K562 (cell line): Measurements from ENCODE around the gene C8A. TPM values are rescaled to one million over a fixed set of nuclear protein-coding genes. Genes with fewer than 3 reads are reported as not detected.

Source experiments
- ATAC-seq: fragments of 200-7000 bp; cut with Tn5 transposase; 3 replicates; pipeline ENCODE4 v1.9.1; 2020; ENCODE audit warnings: moderate library complexity
- BruUV-seq: library from RNA; stranded (reverse); fragments of 400-500 nt; replicated peaks from 2 replicates; lab custom pipeline; 2021; lab: Mats Ljungman, UMichigan
- CTCF ChIA-PET: fragments of 300-600 bp; formaldehyde crosslinking; extraction: SDS; loops from one replicate; lab custom pipeline; 2021; ENCODE audit warnings: low intra/inter-chr PET ratio; lab: Yijun Ruan, JAX
- POLR2A ChIA-PET: fragments of 300-600, 350-650 bp; sonication (Branson Sonifier 250); formaldehyde crosslinking; extraction: SDS; loops from one replicate; lab custom pipeline; 2021; ENCODE audit warnings: antibody characterized with exemption, inconsistent platforms; lab: Yijun Ruan, JAX
- DNase-seq, 4 experiments: peaks; one replicate each; pipeline versions ENCODE4 v3.0.0 to v3.0.0-alpha.2; 2011 to 2018; ENCODE audit warnings: low spot score in 3 of 4, mixed read lengths in 3 of 4; ENCODE audit errors: extremely low read depth in 1 of 4
- FAIRE-seq: peaks from 2 replicates; lab custom pipeline; 2011; peaks lifted over from hg19 to GRCh38; lab: Jason Lieb, UNC
- H2AFZ ChIP-seq: 2 replicates; pipeline ENCODE4 v1.6.0; 2011; ENCODE audit warnings: low read depth, low read length, control low read depth, inconsistent platforms
- H3K27ac ChIP-seq: fragments of 200-600 bp; 3 replicates; pipeline ENCODE4 v1.8.0; 2011; ENCODE audit warnings: low read depth, mild to moderate bottlenecking, control low read depth, inconsistent platforms, low read length, moderate library complexity, mixed read lengths; ENCODE audit errors: extremely low read depth
- H3K27me3 ChIP-seq, 2 experiments: fragments of 300-600 bp in 1 of 2; 2 replicates in 1 of 2; 3 replicates in 1 of 2; pipeline versions ENCODE4 v1.6.0 to v1.8.0; 2011; ENCODE audit warnings: inconsistent platforms in 2 of 2, low read length in 2 of 2, mild to moderate bottlenecking in 1 of 2, mixed read lengths in 1 of 2, moderate library complexity in 1 of 2; ENCODE audit not compliant: control insufficient read depth in 2 of 2, insufficient read depth in 2 of 2
- H3K36me3 ChIP-seq: fragments of 300-600 bp; 3 replicates; pipeline ENCODE4 v1.8.0; 2011; ENCODE audit warnings: mild to moderate bottlenecking, low read length, inconsistent platforms; ENCODE audit not compliant: control insufficient read depth, insufficient read depth
- H3K4me1 ChIP-seq, 2 experiments: fragments of 200-600 bp in 1 of 2; replicated peaks in 1 of 2; 2 replicates in 1 of 2; 3 replicates in 1 of 2; pipeline versions ENCODE4 v1.5.1 to v1.8.0; 2011; ENCODE audit warnings: inconsistent platforms in 2 of 2, low read length in 2 of 2, mild to moderate bottlenecking in 1 of 2, mixed read lengths in 1 of 2, moderate library complexity in 1 of 2; ENCODE audit not compliant: control insufficient read depth in 2 of 2, insufficient read depth in 2 of 2
- H3K4me2 ChIP-seq: 2 replicates; pipeline ENCODE4 v1.6.1; 2011; ENCODE audit warnings: low read length, control low read depth, inconsistent platforms, mixed read lengths; ENCODE audit not compliant: insufficient read depth
- H3K4me3 ChIP-seq: fragments of 200-600 bp; sonication (generic), shearing (Covaris generic); 2 replicates; pipeline ENCODE4 v1.5.1; 2016; ENCODE audit warnings: control low read depth, inconsistent platforms
- H3K79me2 ChIP-seq: fragments of 200-600 bp; 3 replicates; pipeline ENCODE4 v1.8.0; 2011; ENCODE audit warnings: low read length, inconsistent platforms; ENCODE audit not compliant: control insufficient read depth, insufficient read depth
- H3K9ac ChIP-seq, 2 experiments: 2 replicates each; pipeline versions ENCODE4 v1.6.0 to v1.6.1; 2011; ENCODE audit warnings: low read depth in 2 of 2, low read length in 2 of 2, control low read depth in 1 of 2, inconsistent platforms in 1 of 2, mild to moderate bottlenecking in 1 of 2, mixed read lengths in 1 of 2; ENCODE audit not compliant: insufficient read depth in 1 of 2
- H3K9me1 ChIP-seq: one replicate; pipeline ENCODE4 v1.6.0; 2011; ENCODE audit warnings: inconsistent platforms, mild to moderate bottlenecking, low read length, moderate library complexity; ENCODE audit not compliant: control insufficient read depth, insufficient read depth
- H3K9me3 ChIP-seq: replicated peaks from 2 replicates; pipeline ENCODE4 v1.5.1; 2011; ENCODE audit warnings: low read depth, low read length, inconsistent platforms; ENCODE audit not compliant: control insufficient read depth, insufficient read depth
- H4K20me1 ChIP-seq: replicated peaks from 2 replicates; pipeline ENCODE4 v1.6.1; 2011; ENCODE audit warnings: low read length, inconsistent platforms, mixed read lengths; ENCODE audit not compliant: control insufficient read depth, insufficient read depth
- ARID2 ChIP-seq: fragments of 450-650 bp; IDR thresholded peaks from 2 replicates; pipeline ENCODE4 v1.6.1; 2017; ENCODE audit warnings: antibody characterized with exemption, mild to moderate bottlenecking
- BHLHE40 ChIP-seq: IDR thresholded peaks from 2 replicates; pipeline ENCODE4 v1.6.1; 2011; ENCODE audit warnings: low read length, improper control_type of control experiment
- CBX1 ChIP-seq: sonication (generic); IDR thresholded peaks from 2 replicates; pipeline ENCODE4 v1.6.1; 2016; ENCODE audit warnings: antibody characterized with exemption, low read depth, mild to moderate bottlenecking
- RUNX1 ChIP-seq: sonication (generic); IDR thresholded peaks from 2 replicates; pipeline ENCODE4 v1.6.1; 2016; ENCODE audit warnings: antibody characterized with exemption, low read depth
- THAP12 ChIP-seq: fragments of 250-450 bp; sonication (Bioruptor Pico); IDR thresholded peaks from 2 replicates; pipeline ENCODE4 v1.9.0; 2021; ENCODE audit warnings: mild to moderate bottlenecking, inconsistent platforms
- ZFX ChIP-seq: sonication (generic); formaldehyde crosslinking; IDR thresholded peaks from 2 replicates; pipeline ENCODE4 v1.8.0; 2022; ENCODE audit warnings: mild to moderate bottlenecking, missing genetic modification reagents, moderate library complexity
- ZNF561 ChIP-seq: fragments of 450-650 bp; formaldehyde crosslinking; conservative IDR thresholded peaks from 2 replicates; pipeline ENCODE4 v1.4.0; 2020; ENCODE audit warnings: mild to moderate bottlenecking, moderate library complexity
- ZNF644 ChIP-seq: fragments of 200-800 bp; sonication (Bioruptor generic); IDR thresholded peaks from 2 replicates; pipeline ENCODE4 v1.6.1; 2016; ENCODE audit warnings: low read depth, missing genetic modification characterization, missing compliant biosample characterization
- WGBS: fragments of 100-300 bp; shearing (Covaris generic); methylation state at CpG from one replicate; pipeline ENCODE4 v1.1.6; 2016; ENCODE audit warnings: low coverage, mixed read lengths; ENCODE audit not compliant: insufficient coverage; ENCODE audit errors: missing lambda C conversion rate; 5-methylcytosine and 5-hydroxymethylcytosine counted together
- in situ Hi-C: fragments of 300-500 bp; cut with MboI; formaldehyde crosslinking; loops from 4 replicates; pipeline ENCODE4 v1.15.0; 2018; ENCODE audit warnings: inconsistent platforms, mixed read lengths
- intact Hi-C: fragments of 100-400 bp; cut with micrococcal nuclease; formaldehyde crosslinking; loops from 2 replicates; pipeline ENCODE4 v1.14.2; 2022
- polyA plus RNA-seq, 8 experiments: library from polyadenylated mRNA; depleted of rRNA in 4 of 8; stranded (reverse) in 5 of 8; unstranded in 3 of 8; fragments of >200 nt; fragmentation: Nextera tagmentation in 2 of 8; fragmentation: Illumina TruSeq in 1 of 8; extraction: Ambion mirVana in 2 of 8; extraction: Trizol in 1 of 8; gene quantifications; 2 replicates each; pipeline versions ENCODE4 v1.2.1 to v1.2.3, GENCODE V29; 2011 to 2014; ENCODE audit warnings: inconsistent platforms in 1 of 8, missing spikeins in 1 of 8
- total RNA-seq, 7 experiments: library from RNA; depleted of rRNA in 6 of 7; stranded (reverse); fragments of >200 nt in 6 of 7; fragmentation: Illumina TruSeq in 2 of 7; extraction: Trizol in 2 of 7; gene quantifications; 2 replicates each; pipeline versions ENCODE4 v1.2.1 to v1.2.3, GENCODE V29; 2011 to 2021; ENCODE audit warnings: low replicate concordance in 1 of 7
- TF ChIP-seq, protein P1 (sequence below), 2 experiments: fragments of 450-650 bp in 1 of 2; sonication (generic) in 1 of 2; formaldehyde crosslinking in 1 of 2; IDR thresholded peaks in 1 of 2; conservative IDR thresholded peaks in 1 of 2; 2 replicates each; pipeline versions ENCODE4 v1.6.1 to v1.8.1; 2016 to 2023; ENCODE audit warnings: mild to moderate bottlenecking in 2 of 2, moderate library complexity in 2 of 2, inconsistent platforms in 1 of 2, missing genetic modification reagents in 1 of 2

The C8A gene
- total and polyA plus RNA-seq, 9 of the 15 experiments (the other 6 are each of a cell fraction or from before 2014, with no cell fraction given), result 0.09 TPM; not detected in 8

- in situ Hi-C loops (no loop called here), intact Hi-C loops (no loop called here)
- no peak for TF ChIP-seq BHLHE40
- no peak for TF ChIP-seq ZNF561 (CRISPR knock-in tag)
- no peaks in the 10 kb centered on the region for H3K4me1 ChIP-seq
- no peaks in the 10 kb centered on the region for H4K20me1 ChIP-seq
- no peak overlapping the region for H2AFZ ChIP-seq
- FAIRE-seq (no peak), DNase-seq (no peak), ATAC-seq (no peak)
- no peak overlapping the region for H3K4me3 ChIP-seq
- no peak overlapping the region for H3K27ac ChIP-seq
- no peaks in the 10 kb centered on the region for H3K9me1 ChIP-seq
- no TSS peak for BruUV-seq
- no peaks in the 10 kb centered on the region for H3K9me3 ChIP-seq
- no peak overlapping the region for H3K9ac ChIP-seq
- WGBS, result 0% methylated on average over 2 of the region's 2 CpGs
- ChIA-PET POLR2A (no interaction called here), CTCF (no interaction called here)
- no peaks in the 10 kb centered on the region for H3K36me3 ChIP-seq
- no peaks in the 10 kb centered on the region for H3K79me2 ChIP-seq
- no peaks in the 10 kb centered on the region for H3K27me3 ChIP-seq
- H3K4me2 ChIP-seq, result no peak overlapping the region
Observed at GRCh38 chr1:56811331-56811730, 43.3 kb upstream of the C8A start.

GRCh38 chr1:56814205-56814604, 40.4 kb upstream of the C8A start:
- Histone ChIP-seq H3K9me3 (no peaks in the 10 kb centered on the region), H2AFZ (no peak overlapping the region), H4K20me1 (no peaks in the 10 kb centered on the region), H3K79me2 (no peaks in the 10 kb centered on the region), H3K27ac (no peak overlapping the region), H3K27me3 (no peaks in the 10 kb centered on the region; a peak in 1 of 5 replicates), H3K9me1 (no peaks in the 10 kb centered on the region), H3K4me1 (no peaks in the 10 kb centered on the region), H3K4me2 (no peak overlapping the region), H3K36me3 (no peaks in the 10 kb centered on the region), H3K4me3 (no peak overlapping the region), H3K9ac (no peak overlapping the region)
- intact Hi-C loops (no loop called here), in situ Hi-C loops (no loop called here)
- ATAC-seq (no peak), DNase-seq (no peak), FAIRE-seq (no peak)
- ChIA-PET CTCF (no interaction called here), POLR2A (no interaction called here)
- WGBS, result 0% methylated on average over 2 of the region's 2 CpGs
- BruUV-seq, result no TSS peak
- TF ChIP-seq ZFX, result no peak
- TF ChIP-seq, protein P1, sequence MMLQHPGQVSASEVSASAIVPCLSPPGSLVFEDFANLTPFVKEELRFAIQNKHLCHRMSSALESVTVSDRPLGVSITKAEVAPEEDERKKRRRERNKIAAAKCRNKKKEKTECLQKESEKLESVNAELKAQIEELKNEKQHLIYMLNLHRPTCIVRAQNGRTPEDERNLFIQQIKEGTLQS (IDR thresholded peaks at IDR 0.05), result no peak
- TF ChIP-seq, protein P1 (CRISPR knock-in tag; conservative IDR thresholded peaks at IDR 0.05), result no peak
- TF ChIP-seq ZNF561 (CRISPR knock-in tag), result no peak
- TF ChIP-seq THAP12 (CRISPR knock-in tag), result no peak
- no peak for TF ChIP-seq ZNF644
- TF ChIP-seq RUNX1, result no peak
- TF ChIP-seq CBX1, result no peak
- TF ChIP-seq ARID2, result no peak
